Hypothalamus (tissue), 51 donors: ENCODE measurements around the gene VRK2.
"Not testable (repeated sequence)": the region's sequence is repeated elsewhere in the genome, so short reads cannot be mapped to it uniquely, and the experiment has no call there.

Experiments
- DNase-seq, 51 donors: peaks; one replicate each; lab custom pipeline; 2025; lab: John Stamatoyannopoulos, UW

The VRK2 gene

DNA sequence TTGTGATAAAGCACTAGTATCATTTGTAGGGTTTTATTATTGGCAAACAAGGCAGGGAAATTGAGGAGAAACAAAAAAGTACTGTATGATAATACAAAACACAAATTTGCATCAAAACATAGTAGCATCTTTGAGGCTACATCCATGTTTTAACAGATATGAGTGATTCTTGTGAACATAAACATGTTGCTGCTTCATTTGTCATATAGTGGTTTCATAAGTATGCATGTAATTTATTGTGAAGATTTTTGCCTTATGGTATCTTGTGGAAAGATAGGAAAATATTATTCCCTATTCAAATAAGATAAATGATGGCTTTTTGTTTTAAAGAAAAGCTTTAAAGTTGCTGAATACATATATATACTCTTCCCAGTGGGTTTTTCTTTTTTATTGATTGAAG lies 60.3 kb downstream of the VRK2 start:
- DNase-seq, result no peak

DNA sequence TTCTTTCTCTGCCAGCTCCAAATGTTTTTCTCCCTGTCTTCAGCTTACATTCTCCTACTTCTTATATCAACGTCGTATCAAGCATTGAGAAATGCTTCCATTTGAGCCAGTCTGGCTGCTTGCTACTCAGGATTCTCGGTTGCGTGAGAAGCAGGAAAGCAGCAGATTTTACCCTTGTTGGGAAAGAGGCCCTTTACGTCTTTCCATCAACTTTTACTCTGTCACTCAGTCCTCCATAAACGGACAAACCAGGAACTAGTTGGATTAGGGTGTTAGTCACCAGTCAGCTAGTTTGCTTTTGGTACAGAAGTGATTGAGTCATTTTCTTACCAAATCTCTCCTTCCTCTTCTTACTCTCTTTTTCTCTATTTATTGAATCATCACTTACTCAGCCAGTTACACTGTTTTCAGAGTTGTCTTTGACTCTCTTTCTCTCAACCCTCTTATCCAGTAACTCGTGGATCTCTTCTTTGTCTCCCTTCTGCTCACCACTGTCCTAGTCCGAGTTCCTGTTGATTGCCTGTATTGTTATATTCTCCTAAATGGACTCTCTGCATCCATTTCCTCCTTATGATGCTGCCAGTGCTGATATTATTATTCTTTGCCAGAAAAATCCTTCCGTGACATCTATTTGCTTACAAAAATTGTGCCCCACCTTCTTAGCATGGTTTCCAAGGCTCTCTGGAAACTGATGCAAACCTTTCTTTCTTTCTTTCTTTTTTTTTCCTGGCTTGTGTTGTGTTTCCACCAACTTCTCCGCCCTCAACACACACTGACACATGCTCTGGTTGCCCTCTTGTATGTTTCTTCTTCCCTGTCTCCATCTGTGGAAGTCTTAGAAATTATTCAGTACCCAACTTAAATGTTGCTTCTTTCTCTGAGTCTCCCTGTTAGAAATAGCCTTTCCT lies 61.5 kb downstream of the VRK2 start:
- peak in 3 of 51 donors; percentile 1 to 32 (median 5) for DNase-seq

DNA sequence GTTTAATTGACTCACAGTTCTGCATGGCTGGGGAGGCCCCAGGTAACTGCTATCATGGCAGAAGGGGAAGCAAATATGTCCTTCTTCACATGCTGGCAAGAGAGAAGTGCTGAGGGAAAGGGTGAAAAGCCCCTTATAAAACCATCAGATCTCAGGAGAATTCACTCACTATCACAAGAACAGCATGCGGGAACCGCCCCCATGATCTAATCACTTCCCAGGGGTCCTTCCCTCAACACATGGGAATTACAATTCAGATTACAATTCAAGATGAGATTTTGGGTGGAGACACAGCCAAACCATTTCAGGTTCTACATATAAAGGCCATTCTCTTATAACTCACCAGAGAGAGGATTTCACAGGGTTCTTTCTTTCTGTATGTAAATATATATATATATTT lies 62.9 kb downstream of the VRK2 start:
- no peak for DNase-seq

DNA sequence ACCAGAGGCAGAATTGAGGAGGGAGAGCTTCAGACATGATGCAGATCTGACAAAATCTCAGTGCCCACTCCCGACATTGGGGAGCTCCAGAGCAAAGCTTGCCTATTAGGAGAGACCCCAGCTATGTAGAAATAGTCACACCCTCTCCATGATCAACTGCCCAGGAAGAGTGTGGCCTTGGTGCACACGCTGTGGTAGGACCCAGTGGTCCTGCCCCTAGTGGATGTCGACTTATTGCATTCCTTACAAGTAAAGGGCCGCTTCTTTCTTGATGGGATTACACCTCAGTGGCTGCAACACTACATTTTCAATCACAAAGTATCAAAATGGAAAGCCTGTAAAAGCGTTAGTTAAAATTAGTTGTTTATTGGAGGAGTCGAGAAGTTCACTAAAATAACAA lies 64.2 kb downstream of the VRK2 start:
- DNase-seq, result no peak

DNA sequence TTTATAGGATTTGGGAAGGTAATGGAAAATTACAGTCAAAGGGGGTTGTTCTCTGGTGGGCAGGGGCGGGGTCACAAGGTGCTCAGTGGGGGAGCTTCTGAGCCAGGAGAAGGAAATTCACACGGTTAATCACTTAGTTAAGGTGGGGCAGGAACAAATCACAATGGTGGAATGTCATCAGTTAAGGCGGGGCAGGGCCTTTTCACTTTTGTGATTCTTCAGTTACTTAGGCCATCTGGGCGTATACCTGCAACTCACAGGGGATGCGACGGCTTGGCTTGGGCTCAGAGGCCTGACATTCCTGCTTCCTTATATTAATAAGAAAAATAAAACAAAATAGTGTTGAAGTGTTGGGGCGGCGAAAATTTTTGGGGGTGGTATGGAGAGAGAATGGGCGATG lies 67.0 kb downstream of the VRK2 start:
- DNase-seq, result not testable (repeated sequence)

DNA sequence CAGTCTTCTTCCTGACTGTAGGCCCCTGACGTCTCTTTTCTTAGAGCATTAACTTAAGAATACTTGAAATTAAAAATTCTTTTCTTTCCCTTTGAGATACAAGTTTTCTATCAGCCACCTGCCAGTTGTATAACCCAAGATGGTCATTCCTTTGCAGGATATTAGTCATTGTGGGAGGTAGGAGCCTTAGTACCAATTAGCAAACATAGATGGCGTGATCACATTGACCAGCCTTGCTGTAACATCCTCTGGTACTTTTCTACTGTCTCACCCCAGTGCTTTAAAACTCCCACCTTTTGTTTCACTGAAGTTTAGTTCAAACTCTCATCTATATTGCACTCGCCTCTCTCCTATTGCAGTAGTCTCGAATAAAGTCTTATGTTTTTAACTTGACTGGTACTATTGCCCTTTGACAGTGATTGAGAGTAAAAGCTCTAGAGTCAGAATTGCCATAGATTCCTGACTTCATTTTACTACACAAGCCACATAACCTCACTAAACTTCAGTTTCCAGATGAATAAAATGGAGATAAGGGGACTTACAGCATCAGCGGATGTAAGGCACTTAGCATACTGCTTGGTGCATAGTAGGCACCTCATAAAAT lies 74.1 kb downstream of the VRK2 start:
- DNase-seq, result no peak

DNA sequence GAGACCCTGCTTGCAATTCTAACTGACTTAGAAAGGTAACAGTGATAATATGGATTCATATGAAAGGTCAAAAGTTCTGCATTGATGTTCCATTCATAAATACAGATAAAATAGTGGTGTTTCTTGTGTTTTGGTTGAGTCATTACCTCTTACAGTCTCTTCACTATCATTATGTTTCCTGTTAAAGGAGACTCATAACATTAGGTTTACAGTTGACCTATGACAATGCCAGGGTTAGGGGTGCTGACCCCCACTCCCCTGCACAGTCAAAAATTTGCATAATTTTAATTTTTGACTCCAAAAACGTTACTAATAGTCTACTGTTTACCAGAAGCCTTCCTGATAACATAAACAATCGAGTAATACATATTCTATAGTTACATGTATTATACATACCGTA lies 75.4 kb downstream of the VRK2 start:
- no peak for DNase-seq

DNA sequence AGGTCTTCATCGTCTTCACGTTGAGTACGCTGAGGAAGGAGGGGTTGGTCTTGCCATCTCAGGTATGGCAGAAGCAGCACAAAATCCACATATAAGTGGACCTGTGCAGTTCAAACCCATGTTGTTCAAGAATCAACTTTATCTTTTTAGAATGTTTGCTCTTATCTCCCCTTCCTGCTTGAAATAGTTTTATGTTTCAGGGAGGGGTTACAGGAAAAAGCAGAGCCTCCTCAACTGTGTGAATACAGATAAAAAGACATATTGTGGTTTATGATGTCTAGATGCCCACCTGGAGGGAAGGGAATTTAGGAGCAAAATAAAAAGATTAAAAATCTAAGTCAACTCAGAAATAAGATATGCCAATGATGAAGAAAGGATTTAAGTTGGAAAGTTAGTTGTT lies 75.9 kb downstream of the VRK2 start:
- no peak for DNase-seq

DNA sequence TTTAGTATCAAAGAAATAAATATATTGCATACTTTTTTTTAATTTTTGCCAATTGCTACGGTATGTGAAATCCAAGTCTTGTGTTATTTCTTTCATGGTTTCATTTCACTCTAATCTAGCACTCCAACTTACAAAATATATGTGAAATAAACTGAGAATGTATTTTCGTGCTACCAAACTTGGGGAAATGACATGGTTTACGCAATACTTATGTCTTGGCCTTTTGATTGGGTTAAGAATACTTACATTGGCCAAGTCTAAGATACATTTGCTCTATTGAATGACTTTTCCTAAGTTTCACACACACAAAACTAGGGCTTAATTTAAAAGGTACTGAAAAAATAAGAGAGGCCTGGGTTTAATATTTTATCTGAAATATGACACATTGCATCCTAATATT lies 80.5 kb downstream of the VRK2 start:
- DNase-seq, result no peak

DNA sequence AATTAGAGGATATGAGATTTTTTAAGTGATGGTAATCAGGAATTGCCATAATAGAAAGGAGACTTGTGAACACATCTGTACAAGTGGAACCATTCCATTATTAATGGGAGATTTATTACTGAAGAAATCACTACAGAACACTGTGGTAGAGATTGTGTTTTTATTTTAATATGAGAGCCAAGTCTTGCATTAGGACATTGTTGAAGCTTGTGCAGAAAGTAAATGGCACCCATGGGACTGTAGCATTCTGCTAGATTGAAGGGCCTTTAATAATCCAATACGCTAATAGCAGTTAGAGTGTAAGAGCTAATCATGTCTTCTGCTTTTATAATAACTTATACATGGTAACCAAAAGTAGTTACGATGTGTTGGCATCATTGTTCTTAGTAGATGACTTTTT lies 83.6 kb downstream of the VRK2 start:
- no peak for DNase-seq

DNA sequence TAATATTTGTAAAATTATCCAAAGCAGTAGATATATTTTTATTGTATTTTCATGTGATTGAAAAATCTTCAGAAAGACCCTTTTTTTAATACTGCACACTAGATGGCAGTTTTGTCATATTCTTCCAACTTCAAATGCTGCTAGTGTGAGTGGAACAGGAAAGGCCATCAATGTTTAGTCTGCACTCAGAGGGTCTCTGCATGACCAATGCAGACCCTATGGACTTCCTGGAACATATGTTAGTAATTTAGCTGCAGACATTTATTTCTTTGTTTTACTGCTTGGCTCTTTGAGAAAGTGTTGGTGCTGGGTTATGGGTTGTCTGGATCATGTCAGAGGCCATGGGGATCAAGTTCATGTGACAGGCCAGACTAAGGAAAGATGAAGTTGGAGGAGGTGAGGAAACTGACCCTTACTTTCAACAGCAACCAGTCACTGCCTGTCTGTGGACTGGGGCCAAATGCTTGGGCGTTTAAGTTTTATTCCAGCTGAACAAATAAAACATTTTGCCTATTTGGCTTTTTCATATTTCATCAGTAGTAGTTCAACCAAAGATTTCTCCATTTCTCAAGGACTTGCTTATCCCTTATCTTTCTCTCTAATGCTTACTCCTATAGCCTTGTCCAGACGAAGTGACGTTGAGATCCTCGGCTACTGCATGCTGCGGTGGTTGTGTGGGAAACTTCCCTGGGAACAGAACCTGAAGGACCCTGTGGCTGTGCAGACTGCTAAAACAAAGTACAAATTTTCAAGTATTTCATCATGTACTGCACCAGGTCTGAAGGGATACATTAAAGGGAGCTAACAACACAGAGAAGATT lies 84.8 kb downstream of the VRK2 start:
- DNase-seq, result peak in 5 of 51 donors; percentile 3 to 51 (median 43)

DNA sequence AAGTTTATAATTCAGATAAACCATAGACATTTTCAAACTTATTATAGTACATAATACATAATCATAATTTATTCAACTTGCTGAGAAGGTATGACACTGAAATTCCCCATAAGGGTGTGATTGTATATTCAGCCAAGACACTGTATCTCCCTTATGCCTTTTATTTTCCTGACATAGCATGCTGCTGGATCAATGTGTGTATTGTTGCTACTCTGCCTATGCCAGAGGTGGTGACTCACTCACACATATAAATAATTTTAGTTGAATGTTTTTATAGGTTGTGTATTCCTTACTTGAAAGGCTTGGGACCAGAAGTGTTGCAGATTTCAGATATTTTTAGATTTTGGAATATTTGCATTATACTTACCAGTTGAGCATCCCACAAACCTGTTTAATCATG lies 86.8 kb downstream of the VRK2 start:
- no peak for DNase-seq

DNA sequence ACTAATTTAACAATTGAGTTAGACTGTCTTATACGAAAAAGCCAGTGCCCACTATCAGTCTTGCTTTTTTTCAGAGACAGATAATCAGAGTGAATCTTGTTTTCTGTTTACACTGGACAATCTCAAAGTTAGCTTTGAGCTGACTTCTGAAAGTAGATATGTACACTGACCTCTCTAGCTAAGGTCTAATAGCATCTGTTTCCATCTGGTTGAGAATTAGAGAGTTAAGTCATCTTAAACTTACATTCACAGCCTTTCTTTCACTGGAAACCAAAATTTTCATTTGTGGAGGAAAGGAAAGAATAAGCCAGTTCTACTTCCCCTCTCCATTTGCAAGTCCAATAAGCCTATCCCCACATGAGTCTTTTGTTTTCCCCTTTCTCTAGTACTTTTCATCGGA lies 89.3 kb downstream of the VRK2 start:
- no peak for DNase-seq

DNA sequence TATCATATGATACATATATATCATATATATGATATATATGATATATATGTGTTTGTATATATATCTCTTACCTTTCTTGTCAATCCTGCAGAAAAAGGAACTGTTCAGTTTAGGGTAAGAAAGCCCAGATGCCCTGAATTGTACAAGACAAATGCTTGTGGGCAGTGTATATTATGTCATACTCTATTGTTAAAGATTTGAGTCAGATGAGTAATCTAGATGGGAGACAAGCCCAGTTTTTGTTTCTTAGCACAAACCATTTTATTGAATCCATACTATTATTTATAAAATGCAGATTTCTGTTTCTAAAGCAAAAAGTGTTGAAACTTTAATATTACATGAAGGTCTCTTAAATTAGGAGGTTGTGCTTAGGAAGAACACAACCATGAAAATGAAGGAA lies 90.6 kb downstream of the VRK2 start:
- no peak for DNase-seq

DNA sequence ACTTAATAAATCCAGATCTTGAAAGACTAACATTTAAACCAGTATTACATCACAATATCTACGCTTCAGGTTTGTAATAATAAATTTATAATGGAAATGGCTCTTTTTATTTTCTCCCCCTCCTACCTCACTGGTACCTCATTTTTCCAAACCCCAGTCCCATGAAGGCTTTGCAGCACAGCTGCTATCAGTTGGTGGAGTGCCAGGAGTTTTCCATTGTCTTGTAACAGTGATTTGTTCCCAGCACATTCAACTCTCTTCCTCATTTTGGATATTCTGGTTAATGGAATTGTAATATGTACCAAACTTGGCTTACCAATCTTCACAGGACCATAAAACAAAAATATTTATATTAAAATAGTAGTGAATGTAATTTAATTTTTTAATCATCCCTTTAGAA lies 91.2 kb downstream of the VRK2 start:
- DNase-seq, result peak in 11 of 51 donors; percentile 1 to 32 (median 8)

DNA sequence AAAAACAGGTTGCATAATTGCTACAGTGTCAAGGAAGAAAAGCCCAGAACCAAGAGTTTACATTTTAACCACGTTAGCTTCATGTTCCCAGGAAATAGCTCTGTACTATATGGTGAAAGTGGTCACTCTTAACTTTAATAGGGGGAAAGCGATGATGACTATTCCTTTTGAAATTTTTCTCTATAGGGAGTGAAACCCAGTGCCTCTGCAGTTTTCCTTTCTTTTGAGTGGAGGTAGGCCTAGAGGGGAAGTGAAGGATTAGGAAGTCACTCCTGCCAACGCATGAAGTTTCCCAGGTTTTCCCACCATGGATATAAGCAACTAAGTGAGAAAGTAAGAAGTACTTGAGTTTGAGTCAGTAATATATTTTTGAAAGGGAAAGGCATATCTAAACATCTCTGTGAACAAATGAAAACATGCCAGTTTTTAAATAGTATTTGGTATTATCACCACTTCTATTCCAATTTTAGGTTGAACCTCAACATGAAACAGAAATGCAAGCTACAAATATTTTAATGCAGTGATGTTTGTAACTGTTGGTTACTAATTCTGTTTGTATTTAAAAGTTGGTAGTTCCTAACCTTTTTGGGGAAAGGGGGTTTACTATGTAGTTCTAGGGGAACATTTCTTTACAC lies 91.9 kb downstream of the VRK2 start:
- no peak for DNase-seq

DNA sequence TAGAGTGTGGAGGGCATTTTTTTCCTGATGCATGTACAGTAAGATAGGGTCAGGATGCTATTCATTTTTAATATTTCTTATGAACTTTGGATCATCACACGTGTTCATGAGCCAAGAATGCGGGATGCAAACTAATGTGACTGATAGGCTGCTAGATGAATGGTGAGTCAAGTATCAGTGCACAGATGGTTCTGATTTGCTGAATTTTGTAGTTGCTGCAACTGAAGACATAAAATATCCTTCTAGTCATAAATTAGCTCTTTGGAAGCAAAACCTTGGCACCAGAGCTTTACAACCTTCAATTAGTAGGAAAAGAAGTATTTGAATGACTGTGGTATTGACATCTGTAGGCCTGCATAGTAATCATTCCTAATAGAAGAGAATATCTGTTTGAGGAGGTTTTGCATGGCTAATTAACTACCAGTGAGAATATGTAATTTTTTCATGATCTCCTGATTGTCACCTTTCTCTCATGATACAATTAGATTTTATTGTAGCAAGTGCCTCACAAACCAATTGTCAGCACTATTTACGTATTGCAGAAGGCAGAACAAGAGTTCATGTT lies 94.0 kb downstream of the VRK2 start:
- no peak for DNase-seq

DNA sequence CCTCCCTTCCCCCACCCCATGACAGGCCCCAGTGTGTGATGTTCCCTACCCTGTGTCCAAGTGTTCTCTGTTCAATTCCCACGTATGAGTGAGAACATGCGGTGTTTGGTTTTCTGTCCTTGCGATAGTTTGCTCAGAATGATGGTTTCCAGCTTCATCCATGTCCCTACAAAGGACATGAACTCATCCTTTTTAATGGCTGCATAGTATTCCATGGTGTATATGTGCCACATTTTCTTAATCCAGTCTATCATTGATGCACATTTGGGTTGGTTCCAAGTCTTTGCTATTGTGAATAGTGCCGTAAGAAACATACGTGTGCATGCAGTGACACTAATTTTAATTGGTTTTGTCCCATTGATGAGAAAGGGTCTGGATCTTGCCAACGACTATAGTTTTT lies 99.2 kb downstream of the VRK2 start:
- not testable (repeated sequence) for DNase-seq

DNA sequence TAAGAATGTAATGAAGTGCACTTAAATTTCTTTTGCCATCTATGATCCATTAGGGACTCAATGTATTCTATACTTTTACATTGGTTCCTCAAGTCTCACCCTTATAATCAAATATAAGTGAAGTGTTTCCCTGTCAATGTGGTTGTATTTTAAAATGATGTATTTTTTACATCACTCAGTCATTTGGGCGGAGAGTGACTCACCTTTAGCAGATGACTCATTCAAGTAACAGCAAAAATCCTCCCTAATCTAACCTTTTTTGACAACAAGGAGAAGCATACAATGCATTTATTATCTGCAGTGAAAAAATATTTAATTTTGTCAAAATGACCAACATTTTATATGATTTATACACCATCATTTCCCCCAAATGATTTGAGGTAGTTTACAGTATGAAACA lies 100.1 kb downstream of the VRK2 start:
- no peak for DNase-seq

DNA sequence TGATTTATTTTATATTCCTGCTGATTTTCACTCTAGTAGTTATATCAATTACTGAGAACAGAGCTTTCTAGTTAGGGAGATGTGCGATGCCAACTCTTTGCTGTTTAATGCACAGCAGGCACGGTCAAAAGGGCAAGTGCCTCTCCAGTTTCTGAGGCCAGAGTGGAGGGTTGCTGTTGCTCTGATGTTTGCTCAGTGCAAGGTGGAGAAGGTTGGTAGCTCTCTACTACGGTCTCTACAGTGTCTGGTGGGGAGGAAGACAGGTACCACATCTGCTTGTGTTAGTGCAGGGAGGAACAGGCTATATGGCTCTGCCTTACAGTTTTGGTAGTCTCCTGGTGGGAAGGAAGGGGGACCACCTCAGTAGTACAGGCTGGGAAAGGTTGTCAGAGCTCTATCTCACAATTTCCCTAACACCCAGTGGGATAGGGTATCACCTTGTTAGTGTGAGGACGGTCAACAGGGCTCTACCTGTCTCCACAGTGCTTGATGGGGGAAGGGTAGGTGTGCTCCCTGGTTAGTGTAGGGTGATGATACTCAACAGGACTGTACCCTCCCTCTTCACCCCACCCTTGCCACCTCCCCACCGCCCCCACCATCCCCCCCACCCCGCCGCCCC lies 108.7 kb downstream of the VRK2 start:
- DNase-seq, result no peak
